GM12801 (cell line): ENCODE data around the gene IL1RN.

Experiments used
- TF ChIP-seq, protein P1 (sequence below): IDR thresholded peaks from one replicate; pipeline ENCODE4 v1.5.1; 2011; ENCODE audit warnings: control low read depth; ENCODE audit not compliant: insufficient read length; ENCODE audit errors: extremely low read depth

The IL1RN gene

DNA sequence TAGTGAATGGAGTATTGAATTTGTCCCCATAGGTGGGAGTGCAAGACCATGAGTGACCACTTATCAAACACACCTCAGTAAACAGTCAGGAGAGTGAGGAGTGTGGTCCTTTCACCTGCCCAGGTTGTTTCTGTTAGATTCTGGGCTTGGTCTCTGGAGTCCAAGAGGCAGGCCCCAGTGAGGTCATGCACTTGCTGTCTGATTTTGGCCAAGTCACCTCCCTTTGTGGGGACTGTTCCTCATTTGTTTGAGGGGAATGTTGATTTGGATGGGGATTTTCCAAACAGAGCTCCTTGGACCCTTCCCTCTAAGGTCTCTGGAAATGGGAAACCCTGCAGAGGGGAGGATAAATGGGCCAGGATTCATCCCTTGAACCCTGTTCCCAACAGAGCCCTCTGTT is 7.3 kb downstream of the IL1RN start:
- TF ChIP-seq, protein P1, sequence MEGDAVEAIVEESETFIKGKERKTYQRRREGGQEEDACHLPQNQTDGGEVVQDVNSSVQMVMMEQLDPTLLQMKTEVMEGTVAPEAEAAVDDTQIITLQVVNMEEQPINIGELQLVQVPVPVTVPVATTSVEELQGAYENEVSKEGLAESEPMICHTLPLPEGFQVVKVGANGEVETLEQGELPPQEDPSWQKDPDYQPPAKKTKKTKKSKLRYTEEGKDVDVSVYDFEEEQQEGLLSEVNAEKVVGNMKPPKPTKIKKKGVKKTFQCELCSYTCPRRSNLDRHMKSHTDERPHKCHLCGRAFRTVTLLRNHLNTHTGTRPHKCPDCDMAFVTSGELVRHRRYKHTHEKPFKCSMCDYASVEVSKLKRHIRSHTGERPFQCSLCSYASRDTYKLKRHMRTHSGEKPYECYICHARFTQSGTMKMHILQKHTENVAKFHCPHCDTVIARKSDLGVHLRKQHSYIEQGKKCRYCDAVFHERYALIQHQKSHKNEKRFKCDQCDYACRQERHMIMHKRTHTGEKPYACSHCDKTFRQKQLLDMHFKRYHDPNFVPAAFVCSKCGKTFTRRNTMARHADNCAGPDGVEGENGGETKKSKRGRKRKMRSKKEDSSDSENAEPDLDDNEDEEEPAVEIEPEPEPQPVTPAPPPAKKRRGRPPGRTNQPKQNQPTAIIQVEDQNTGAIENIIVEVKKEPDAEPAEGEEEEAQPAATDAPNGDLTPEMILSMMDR = no peak

DNA sequence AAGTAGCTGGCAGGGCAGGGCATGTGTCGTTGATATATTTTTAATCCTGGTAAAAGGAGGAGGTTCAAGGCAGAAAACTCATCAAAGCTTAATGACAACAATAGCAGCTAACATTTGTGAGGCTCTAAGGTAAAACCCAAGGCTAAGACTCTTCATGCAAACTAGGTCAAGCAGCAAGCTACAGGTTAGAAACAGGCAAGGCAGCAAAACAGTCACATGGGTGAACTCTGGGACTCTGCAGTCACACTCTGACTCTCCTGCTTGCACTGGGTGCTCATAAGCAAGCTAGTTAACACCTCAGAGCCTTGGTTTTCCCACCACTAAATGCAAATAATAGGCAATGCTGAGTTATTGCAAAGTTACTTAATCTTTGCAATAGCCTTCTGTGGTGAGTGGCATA is 7.9 kb downstream of the IL1RN start:
- TF ChIP-seq, protein P1 = no peak

- TF ChIP-seq, protein P1 = no peak
Measured at GRCh38 chr2:113136828-113137775, 9.7 kb downstream of the IL1RN start.

DNA sequence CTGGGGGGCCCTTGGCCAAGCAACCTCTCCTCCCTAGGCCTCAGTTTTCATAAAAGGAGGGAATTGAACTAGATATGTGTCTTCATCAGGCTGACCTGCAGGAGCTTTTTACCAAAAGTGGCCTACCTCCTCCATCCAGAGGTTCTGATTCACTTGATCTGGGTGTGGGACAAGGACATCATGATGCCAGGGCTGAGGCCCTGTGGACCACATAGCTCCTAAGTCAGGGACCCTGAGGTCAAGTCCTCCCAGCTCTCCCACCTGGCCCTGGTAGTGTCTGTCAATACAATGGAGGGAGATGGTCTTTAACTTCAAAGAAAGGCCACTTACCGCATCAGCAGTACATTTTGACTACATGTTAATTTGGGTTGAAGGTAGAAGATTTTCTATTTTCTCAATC is 10.4 kb downstream of the IL1RN start:
- TF ChIP-seq, protein P1 = no peak

DNA sequence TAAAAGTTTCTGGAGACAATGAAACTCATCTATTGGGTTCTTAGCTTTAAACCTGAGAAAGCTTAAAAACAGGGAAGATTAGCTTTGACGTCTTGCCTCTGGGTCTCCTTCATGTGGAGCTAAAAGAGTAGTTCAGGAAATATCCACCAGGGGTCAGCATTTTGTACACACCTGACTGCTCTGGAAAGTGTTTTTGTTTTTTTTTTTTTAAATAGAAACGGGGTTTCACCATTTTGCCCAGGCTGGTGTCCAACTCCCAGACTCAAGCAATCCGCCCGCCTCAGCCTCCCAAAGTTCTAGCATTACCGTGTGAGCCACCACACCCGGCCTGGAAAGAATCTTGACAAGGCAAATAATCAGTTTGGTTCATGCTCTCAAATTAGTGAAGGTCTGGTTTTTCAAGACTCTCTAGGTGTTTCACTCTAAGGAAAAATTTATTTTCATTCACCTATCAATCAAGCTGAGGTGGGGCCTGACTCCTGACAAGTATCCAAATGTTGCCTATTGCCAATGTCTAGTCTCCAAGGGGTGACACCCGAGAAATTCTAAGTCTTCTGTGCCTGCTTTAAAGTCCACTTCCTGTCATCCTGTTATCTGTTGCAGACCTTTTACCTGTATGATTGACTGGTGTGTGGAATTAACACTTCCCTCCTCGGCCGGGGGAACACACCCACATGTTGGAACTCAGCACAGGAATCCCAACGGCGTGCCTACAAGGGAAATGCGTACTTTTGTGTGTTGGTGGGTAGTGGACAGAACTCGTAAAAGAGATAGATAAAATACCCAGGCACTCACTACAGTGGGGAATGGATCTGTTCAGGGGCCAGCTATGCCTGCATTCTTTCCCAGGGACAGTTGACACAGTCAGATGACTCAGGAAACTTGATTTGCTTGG is 11.3 kb downstream of the IL1RN start:
- TF ChIP-seq, protein P1 = peak; percentile 34

- TF ChIP-seq, protein P1 = no peak
Measured at GRCh38 chr2:113141451-113141850, 14.1 kb downstream of the IL1RN start.

GRCh38 chr2:113142290-113142689 is 14.9 kb downstream of the IL1RN start:
- TF ChIP-seq, protein P1 = no peak
